Measurements from ENCODE around the gene DTX3. TPM values are rescaled to one million over a fixed set of nuclear protein-coding genes. Genes with fewer than 3 reads are reported as not detected.
"Not testable (repeated sequence)": the region's sequence is repeated elsewhere in the genome, so short reads cannot be mapped to it uniquely, and the experiment has no call there.

DTX3 gene
- polyA plus RNA-seq, 6 donors from 2014 or later, result 0.16 to 0.53 (median 0.29) TPM; not detected in 1

DNA sequence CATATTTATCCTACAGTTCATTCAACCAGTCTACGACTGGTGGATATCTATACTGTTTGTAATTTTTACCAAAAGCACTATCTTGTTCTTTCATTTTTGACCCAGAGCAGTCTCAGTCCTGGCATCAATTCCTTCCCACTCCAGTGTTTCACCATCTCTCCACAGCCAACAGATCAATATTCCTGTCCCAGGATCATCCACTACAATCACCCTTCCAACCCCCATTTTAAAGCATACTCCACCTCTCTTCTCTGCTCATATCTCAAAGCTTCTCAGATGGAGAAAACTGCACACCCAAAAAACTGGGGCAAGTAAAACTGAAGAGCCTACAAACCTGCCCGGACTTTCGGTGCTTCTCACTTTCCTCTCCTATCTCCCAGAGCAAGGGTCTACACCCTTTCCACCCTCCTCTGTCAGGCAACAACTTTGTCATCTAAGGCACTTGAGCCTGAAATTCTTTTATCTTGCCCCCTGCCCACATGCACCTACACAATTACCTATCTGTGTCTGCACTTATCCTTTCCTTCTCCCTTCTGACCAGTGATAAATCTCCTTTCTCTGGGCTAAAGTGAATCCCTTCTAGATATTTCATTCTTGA, 17.7 kb upstream of the DTX3 start:
- no peak for DNase-seq
- H3K9me3 Mint-ChIP-seq, result no peaks in the 10 kb centered on the region
- H3K27ac Mint-ChIP-seq, result no peak overlapping the region
- no peak overlapping the region for H3K4me3 Mint-ChIP-seq
- H3K4me1 Mint-ChIP-seq, result peaks cover 16 to 19% (median 19%) of the 10 kb centered on the region in 3 donors
- H3K36me3 Mint-ChIP-seq, result no peaks in the 10 kb centered on the region
- H3K27me3 Mint-ChIP-seq, result peaks cover 11 to 17% (median 12%) of the 10 kb centered on the region in 3 donors
- ATAC-seq (ENCODE audit: low read depth in 2 of 2), result no peak

DNA sequence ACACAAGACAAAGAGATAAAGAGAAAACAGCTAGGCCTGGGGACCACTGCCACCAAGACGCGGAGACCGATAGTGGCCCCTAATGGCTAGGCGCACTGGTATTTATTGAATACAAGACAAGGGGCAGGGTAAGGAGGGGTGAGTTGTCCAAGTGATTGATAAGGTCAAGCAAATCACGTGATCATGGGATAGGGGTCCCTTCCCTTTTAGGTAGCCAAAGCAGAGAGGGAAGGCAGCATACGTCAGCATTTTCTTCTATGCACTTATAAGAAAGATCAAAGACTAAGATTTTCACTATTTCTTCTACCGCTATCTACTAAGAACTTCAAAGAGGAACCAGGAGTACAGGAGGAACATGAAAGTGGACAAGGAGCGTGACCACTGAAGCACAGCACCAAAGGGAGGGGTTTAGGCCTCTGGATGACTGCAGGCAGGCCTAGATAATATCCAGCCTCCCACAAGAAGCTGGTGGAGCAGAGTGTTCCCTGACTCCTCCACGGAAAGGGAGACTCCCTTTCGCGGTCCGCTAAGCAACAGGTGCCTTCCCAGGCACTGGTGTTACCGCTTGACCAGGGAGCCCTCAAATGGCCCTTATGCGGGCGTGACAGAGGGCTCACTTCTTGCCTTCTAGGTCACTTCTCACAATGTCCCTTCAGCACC, 15.5 kb upstream of the DTX3 start:
- not testable (repeated sequence) for H3K27me3 Mint-ChIP-seq; DNase-seq; H3K36me3 Mint-ChIP-seq; H3K27ac Mint-ChIP-seq; ATAC-seq (ENCODE audit: low read depth in 2 of 2); H3K9me3 Mint-ChIP-seq
- H3K4me1 Mint-ChIP-seq, result peaks cover 18 to 23% (median 21%) of the 10 kb centered on the region in 3 donors
- peak overlapping the region in 2 of 8 donors; percentile 55 to 85 for H3K4me3 Mint-ChIP-seq

DNA sequence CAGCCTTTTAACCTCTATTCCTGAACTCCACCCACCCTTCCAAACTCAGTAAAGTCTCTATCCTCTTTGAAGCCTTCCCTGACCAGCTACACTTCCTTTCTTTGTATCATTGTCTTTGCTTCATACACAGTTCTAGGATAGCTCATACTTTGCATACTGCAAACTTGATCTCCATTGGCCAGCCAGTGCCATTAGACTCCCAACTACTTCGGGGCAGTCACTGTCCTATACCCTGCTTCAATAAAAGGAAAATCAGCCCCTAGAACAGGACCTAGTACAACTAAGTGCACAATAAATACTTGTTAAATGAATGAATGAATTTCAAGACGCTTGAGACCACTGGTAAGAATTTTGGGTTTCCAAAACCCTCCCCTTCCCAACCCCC, 14.2 kb upstream of the DTX3 start:
- Mint-ChIP-seq H3K27me3 (no peaks in the 10 kb centered on the region), H3K9me3 (no peaks in the 10 kb centered on the region), H3K4me1 (peaks cover 18 to 23% (median 21%) of the 10 kb centered on the region in 3 donors), H3K27ac (peak overlapping the region; percentile 10 to 91 (median 78)), H3K36me3 (peaks cover 0 to 6% of the 10 kb centered on the region in 2 donors), H3K4me3 (peak overlapping the region; percentile 84 to 95 (median 90))
- ATAC-seq (ENCODE audit: low read depth in 2 of 2) (no peak), DNase-seq (no peak)

DNA sequence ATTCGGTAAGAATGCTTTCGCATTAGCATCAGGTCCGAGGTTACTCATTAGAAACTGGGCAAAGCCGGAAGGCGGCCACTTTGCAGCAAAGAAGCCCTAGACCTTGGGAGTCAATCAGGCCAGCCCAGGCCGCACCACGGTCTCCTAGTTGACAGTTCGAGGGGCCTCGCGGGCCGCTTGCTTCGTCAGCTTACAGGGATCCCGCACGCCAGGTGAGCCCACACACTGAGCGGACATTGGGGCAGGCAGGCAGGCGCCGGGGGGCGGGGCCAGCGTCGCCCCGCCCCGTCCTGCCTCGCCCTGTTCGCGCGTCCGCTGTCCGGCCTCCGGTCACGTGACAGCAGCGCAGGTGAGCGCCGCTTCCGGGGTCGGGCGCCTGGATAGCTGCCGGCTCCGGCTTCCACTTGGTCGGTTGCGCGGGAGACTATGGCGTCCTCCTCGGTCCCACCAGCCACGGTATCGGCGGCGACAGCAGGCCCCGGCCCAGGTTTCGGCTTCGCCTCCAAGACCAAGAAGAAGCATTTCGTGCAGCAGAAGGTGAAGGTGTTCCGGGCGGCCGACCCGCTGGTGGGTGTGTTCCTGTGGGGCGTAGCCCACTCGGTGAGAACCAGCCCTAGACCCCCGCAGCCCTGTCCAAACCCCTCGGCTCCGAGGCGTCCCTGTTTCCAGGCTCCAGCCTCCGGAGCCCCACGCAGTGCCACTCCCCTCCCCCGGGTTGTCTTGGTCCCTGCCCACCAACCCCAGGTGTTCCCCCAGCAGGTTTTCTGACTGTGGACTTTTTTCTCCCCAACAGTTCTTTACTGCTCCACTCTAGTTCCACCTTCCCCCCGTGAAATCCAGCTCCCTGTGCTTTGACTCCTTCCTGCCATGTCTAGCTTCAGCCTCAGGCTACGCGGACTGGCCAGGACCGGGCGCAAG, 13.5 kb upstream of the DTX3 start, which contains the start of gene PIP4K2C:
TSS of gene PIP4K2C (plus strand) at position 329 of the 918 bp plus-strand sequence. CDS start at position 427, 98 bp downstream.
- peak; percentile 75 for DNase-seq
- Mint-ChIP-seq H3K4me3 (peak within 1 kb of the TSS; percentile 84 to 95 (median 90)), H3K27ac (peak within 1 kb of the TSS; percentile 72 to 91 (median 85)), H3K27me3 (no peaks in the 10 kb centered on the region), H3K36me3 (peaks cover 0 to 11% of the 10 kb centered on the region in 2 donors), H3K9me3 (no peaks in the 10 kb centered on the region), H3K4me1 (peaks cover 18 to 23% (median 21%) of the 10 kb centered on the region in 3 donors)
- ATAC-seq (ENCODE audit: low read depth in 2 of 2), result peak; percentile 85 to 89

DNA sequence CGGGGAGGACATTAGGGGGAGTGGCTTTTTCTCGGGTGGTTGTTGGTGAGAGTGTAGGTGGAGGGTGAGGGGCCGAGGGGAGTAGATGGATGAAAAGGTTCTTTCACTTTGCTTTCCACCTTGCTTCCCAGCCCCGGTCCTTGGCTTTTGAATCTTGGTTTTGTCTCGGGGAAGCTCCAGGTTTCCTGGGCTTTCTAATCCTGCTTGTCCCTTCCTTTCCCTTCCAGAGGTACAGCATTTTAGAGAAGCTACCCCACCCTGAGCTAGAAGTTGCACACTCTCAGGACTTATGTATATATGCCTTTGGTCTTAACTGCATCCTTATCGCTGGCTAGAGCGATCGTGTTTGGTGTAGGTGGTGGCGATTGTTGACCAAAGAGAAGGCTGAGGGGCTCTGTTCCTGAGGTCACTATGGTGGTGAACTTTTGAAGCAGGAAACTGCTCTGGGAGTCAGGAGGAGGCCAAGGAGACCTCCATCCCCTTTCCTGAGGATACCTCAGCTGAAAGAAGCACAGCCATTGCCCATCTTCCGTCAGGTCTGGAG, 12.8 kb upstream of the DTX3 start:
- DNase-seq (no peak), ATAC-seq (ENCODE audit: low read depth in 2 of 2) (no peak)
- no peaks in the 10 kb centered on the region for H3K27me3 Mint-ChIP-seq
- H3K9me3 Mint-ChIP-seq, result no peaks in the 10 kb centered on the region
- H3K4me1 Mint-ChIP-seq, result peaks cover 18 to 23% (median 21%) of the 10 kb centered on the region in 3 donors
- H3K27ac Mint-ChIP-seq, result peak overlapping the region; percentile 72 to 85 (median 83)
- peak overlapping the region; percentile 84 to 95 (median 90) for H3K4me3 Mint-ChIP-seq
- H3K36me3 Mint-ChIP-seq, result peaks cover 5 to 15% of the 10 kb centered on the region in 2 donors

DNA sequence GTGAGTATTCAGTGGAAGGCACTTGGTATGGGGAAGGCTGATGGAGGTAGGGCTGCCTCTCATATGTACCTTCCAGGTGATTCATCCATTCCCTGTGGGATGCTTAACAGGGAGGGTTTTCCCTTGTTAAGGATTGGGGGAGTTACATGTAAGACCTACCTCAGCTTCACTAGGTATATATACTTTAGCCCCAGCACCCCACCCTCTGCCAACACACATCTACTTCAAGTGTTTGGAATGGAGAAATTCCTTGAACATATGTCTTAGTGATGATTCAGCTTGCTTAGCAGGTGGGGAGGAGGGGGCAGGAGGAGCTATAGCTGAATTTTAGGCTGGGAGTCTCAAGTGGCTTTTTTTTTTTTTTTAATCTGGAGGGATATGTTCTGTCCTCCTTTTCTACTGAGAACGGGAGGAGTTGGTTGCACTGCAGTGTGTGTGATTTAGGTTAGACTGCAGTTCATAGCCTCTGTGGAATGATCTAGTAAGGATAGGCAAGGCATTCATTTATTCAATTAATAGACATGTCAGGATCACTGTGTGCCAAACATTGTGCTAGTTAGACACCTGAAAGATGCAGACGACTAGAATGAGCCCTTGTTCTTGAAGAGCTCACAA, 12.0 kb upstream of the DTX3 start:
- Mint-ChIP-seq H3K27ac (peak overlapping the region in 1 of 6 donors; percentile 12), H3K4me3 (peak overlapping the region; percentile 84 to 95 (median 90)), H3K36me3 (peaks cover 13 to 22% of the 10 kb centered on the region in 2 donors), H3K9me3 (no peaks in the 10 kb centered on the region), H3K27me3 (no peaks in the 10 kb centered on the region), H3K4me1 (peaks cover 18 to 23% (median 21%) of the 10 kb centered on the region in 3 donors)
- DNase-seq, result no peak
- no peak for ATAC-seq (ENCODE audit: low read depth in 2 of 2)

DNA sequence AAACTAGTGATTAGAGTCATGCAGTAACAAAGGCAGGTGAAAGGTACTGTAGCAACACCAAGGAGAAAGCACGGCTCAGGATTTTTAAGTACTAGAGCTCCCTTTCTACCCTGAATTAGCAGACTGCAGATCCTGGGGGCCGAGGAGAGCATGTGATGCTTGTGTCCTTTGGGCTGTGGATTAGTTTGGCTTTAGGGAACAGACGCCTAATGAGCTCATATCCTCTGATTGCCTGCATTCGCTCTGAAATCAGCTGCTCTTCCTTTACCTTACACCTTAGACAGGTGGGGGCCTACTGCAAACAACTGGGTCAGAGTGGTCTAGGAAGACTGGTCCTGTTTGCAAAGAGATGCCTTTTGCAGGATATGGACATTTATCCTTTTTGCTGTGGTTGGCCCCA, 11.4 kb upstream of the DTX3 start:
- peak overlapping the region in 1 of 8 donors; percentile 85 for H3K4me3 Mint-ChIP-seq
- no peaks in the 10 kb centered on the region for H3K27me3 Mint-ChIP-seq
- peak overlapping the region in 1 of 6 donors; percentile 56 for H3K27ac Mint-ChIP-seq
- H3K4me1 Mint-ChIP-seq, result peaks cover 18 to 23% (median 21%) of the 10 kb centered on the region in 3 donors
- ATAC-seq (ENCODE audit: low read depth in 2 of 2) (no peak), DNase-seq (no peak)
- peaks cover 18 to 25% of the 10 kb centered on the region in 2 donors for H3K36me3 Mint-ChIP-seq
- H3K9me3 Mint-ChIP-seq, result no peaks in the 10 kb centered on the region

DNA sequence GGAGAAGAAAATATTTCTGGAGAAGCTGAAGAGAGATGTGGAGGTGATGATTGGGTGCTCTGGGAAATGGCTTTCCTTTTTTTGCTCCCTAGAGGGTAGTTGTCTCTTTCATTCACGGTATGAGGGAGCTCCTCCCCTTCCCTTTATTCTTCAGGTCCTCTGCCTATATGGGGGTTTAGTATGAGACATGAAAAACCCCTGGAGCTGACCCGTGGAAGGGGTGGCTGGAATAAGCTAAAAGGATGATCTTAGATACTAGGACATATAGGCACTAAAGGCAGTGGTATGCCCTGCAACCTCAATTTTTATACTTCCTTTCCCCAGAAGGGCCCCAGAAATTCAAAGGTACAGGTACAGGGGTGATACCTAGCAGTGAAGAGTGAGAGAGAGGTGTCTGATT, 4.2 kb upstream of the DTX3 start:
- ATAC-seq (ENCODE audit: low read depth in 2 of 2), result no peak
- Mint-ChIP-seq H3K27me3 (peaks cover 8 to 20% (median 11%) of the 10 kb centered on the region in 3 donors), H3K4me3 (no peak overlapping the region), H3K9me3 (no peaks in the 10 kb centered on the region), H3K27ac (peak overlapping the region in 1 of 6 donors; percentile 73), H3K36me3 (peaks cover 41 to 52% of the 10 kb centered on the region in 2 donors), H3K4me1 (peaks cover 8 to 16% (median 12%) of the 10 kb centered on the region in 3 donors)
- DNase-seq, result no peak

DNA sequence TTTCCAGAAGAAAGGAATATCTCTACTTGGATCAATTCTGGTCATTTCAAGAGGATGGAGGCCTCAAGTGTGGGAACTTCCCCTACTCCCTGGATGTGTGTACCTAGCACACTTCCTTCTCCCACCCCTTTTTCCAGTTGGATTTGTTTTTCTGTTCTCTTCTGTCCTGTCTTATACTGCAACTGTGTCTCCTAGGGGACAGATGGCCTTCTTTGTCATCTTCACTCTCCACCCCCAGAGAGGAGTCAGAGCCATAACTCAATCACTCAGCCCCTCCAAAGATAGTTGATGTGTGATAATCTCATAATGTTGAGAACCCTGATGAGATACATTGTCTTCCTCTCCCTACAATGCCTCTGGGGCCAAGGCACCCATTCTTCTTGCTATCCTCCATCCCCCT, 2.1 kb upstream of the DTX3 start:
- peak overlapping the region in 1 of 6 donors; percentile 5 for H3K27ac Mint-ChIP-seq
- H3K27me3 Mint-ChIP-seq, result peaks cover 25 to 37% (median 29%) of the 10 kb centered on the region in 3 donors
- DNase-seq (no peak), ATAC-seq (ENCODE audit: low read depth in 2 of 2) (no peak)
- peaks cover 8 to 18% (median 16%) of the 10 kb centered on the region in 3 donors for H3K4me1 Mint-ChIP-seq
- no peaks in the 10 kb centered on the region for H3K9me3 Mint-ChIP-seq
- peaks cover 25 to 39% of the 10 kb centered on the region in 2 donors for H3K36me3 Mint-ChIP-seq
- peak overlapping the region in 1 of 8 donors; percentile 7 for H3K4me3 Mint-ChIP-seq

DNA sequence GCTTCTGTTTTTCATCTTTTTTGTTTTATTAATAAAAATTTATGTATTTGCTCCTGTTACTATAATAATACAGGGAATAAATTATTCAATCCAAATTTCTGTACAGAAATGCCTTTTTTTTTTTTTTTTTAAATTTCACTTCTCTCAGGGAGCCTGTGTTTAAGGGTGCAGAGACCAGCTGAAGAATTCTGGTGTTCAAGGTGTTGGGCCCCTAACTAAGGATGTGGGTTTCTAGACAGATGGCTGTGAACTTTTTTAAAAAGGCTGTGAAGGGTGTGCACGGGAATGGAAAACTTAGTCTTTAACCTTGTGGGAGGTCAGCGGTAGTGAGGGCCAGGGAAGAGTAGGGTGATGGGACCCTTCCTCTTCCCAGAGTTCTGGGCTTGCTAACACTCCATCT, 1.3 kb upstream of the DTX3 start:
- peaks cover 8 to 18% (median 16%) of the 10 kb centered on the region in 3 donors for H3K4me1 Mint-ChIP-seq
- peak overlapping the region in 5 of 8 donors; percentile 22 to 81 (median 67) for H3K4me3 Mint-ChIP-seq
- H3K36me3 Mint-ChIP-seq, result peaks cover 21 to 34% of the 10 kb centered on the region in 2 donors
- ATAC-seq (ENCODE audit: low read depth in 2 of 2) (no peak), DNase-seq (no peak)
- H3K27me3 Mint-ChIP-seq, result peaks cover 31 to 43% (median 37%) of the 10 kb centered on the region in 3 donors
- H3K9me3 Mint-ChIP-seq, result no peaks in the 10 kb centered on the region
- no peak overlapping the region for H3K27ac Mint-ChIP-seq

DNA sequence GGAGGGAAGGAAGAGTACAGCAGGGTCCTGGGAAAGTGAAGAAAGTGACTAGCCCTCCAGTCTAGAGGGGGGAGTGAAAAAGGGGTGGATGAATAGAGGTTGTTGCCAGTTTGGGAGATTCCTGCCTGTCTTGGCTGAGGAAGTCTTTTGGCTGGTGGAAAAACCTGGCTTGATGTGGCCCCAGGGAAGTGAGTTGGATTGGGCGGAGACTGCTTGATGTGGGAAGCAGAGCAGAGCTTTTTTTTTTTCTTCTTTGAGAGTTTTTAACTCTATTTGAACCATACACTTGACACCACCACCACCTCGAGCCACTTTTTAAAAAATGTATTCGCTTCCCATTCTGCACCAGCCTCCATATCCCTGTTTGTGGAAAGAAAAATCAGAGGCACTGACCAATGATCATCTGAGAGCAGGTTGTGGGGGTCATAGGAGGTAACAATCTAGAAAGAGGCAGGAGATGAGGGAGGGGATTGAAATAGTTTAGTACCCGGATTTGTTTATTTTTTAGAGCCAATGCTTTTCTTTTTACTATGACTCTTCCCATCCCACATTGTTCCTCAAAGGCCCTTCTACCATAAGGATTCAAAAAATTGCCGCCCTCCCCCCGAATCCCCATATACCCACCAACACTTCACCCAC, 690 bp upstream of the DTX3 start:
- Mint-ChIP-seq H3K4me1 (peaks cover 8 to 18% (median 16%) of the 10 kb centered on the region in 3 donors), H3K27ac (no peak overlapping the region), H3K9me3 (no peaks in the 10 kb centered on the region), H3K27me3 (peaks cover 36 to 49% (median 43%) of the 10 kb centered on the region in 3 donors), H3K4me3 (peak overlapping the region; percentile 64 to 88 (median 76)), H3K36me3 (peaks cover 17 to 30% of the 10 kb centered on the region in 2 donors)
- no peak for DNase-seq
- ATAC-seq (ENCODE audit: low read depth in 2 of 2), result no peak
